ENCODE measurements around the gene EFEMP2.

EFEMP2 gene

GRCh38 chr11:65872586-65873317 is at the start of gene EFEMP2:
Gene EFEMP2 (minus strand): TSS chr11:65872800. CDS start chr11:65872354, 446 bp downstream.
- DNase-seq = peak; percentile 51

- no peak for DNase-seq
Observed at GRCh38 chr11:65921876-65922275, 49.3 kb upstream of the EFEMP2 start.

- DNase-seq = no peak
Observed at GRCh38 chr11:65921033-65921555, 48.5 kb upstream of the EFEMP2 start.

- DNase-seq = no peak
Observed at GRCh38 chr11:65920372-65920802, 47.8 kb upstream of the EFEMP2 start.

GRCh38 chr11:65919573-65920371 is 47.2 kb upstream of the EFEMP2 start:
- peak; percentile 71 for DNase-seq

- DNase-seq = peak; percentile 99
Observed at GRCh38 chr11:65919141-65919572, 46.6 kb upstream of the EFEMP2 start, which contains the start of gene DRAP1. Gene DRAP1 (plus strand): TSS chr11:65919426. CDS start chr11:65919502, 76 bp downstream.

GRCh38 chr11:65918211-65919140 is 45.9 kb upstream of the EFEMP2 start, which contains the start of gene C11orf68:
Gene C11orf68 (minus strand): TSS chr11:65919062. CDS start chr11:65919031, 31 bp downstream.
- peak; percentile 76 for DNase-seq

GRCh38 chr11:65917434-65918210 is 45.0 kb upstream of the EFEMP2 start:
- DNase-seq = no peak

- DNase-seq = no peak
Observed at GRCh38 chr11:65917077-65917433, 44.5 kb upstream of the EFEMP2 start.

- DNase-seq = no peak
Observed at GRCh38 chr11:65916391-65916790, 43.8 kb upstream of the EFEMP2 start.

GRCh38 chr11:65915821-65916251 is 43.2 kb upstream of the EFEMP2 start:
- no peak for DNase-seq

- peak; percentile 78 for DNase-seq
Observed at GRCh38 chr11:65915101-65915820, 42.7 kb upstream of the EFEMP2 start.

- no peak for DNase-seq
Observed at GRCh38 chr11:65912845-65913244, 40.2 kb upstream of the EFEMP2 start.

- peak; percentile 72 for DNase-seq
Observed at GRCh38 chr11:65911682-65912568, 39.3 kb upstream of the EFEMP2 start.

- DNase-seq = no peak
Observed at GRCh38 chr11:65907878-65908277, 35.3 kb upstream of the EFEMP2 start.

- no peak for DNase-seq
Observed at GRCh38 chr11:65906602-65907001, 34.0 kb upstream of the EFEMP2 start.

- no peak for DNase-seq
Observed at GRCh38 chr11:65903715-65904114, 31.1 kb upstream of the EFEMP2 start.

GRCh38 chr11:65903068-65903481 is 30.5 kb upstream of the EFEMP2 start:
- DNase-seq = no peak

- no peak for DNase-seq
Observed at GRCh38 chr11:65900899-65901180, 28.2 kb upstream of the EFEMP2 start.

Data from NCI-H69 (cell line).